CD4-positive, alpha-beta memory T cell (primary cell): ENCODE results near the gene SYTL3. TPM values are rescaled to one million over a fixed set of nuclear protein-coding genes. Genes with fewer than 3 reads are reported as not detected.

ENCODE experiments used
- CTCF ChIA-PET: fragments of 350-600 bp; sonication (Branson Sonifier 250); formaldehyde crosslinking; loops from one replicate; lab custom pipeline; 2021; ENCODE audit warnings: inconsistent platforms; ENCODE audit not compliant: partially characterized antibody; lab: Charles Lee
- POLR2A ChIA-PET: fragments of 350-600 bp; sonication (Branson Sonifier 250); formaldehyde crosslinking; loops from one replicate; lab custom pipeline; 2021; ENCODE audit not compliant: partially characterized antibody; lab: Charles Lee
- DNase-seq, 5 donors: peaks; one replicate each; pipeline versions ENCODE4 v3.0.0 to v3.0.0-alpha.2; 2020 to 2022; ENCODE audit warnings: mixed read lengths in 1 of 5
- H3K27ac ChIP-seq: one replicate; pipeline ENCODE4 v1.7.0; 2013; ENCODE audit warnings: low read depth, low read length
- H3K27me3 ChIP-seq: 2 replicates; pipeline ENCODE4 v1.7.0; 2013; ENCODE audit warnings: mild to moderate bottlenecking, low read length, moderate library complexity; ENCODE audit not compliant: insufficient read depth
- H3K36me3 ChIP-seq: 2 replicates; pipeline ENCODE4 v1.7.0; 2013; ENCODE audit warnings: mild to moderate bottlenecking, low read length, moderate library complexity; ENCODE audit not compliant: insufficient read depth
- H3K4me1 ChIP-seq: 2 replicates; pipeline ENCODE4 v1.7.0; 2013; ENCODE audit warnings: mild to moderate bottlenecking, low read length, moderate library complexity; ENCODE audit not compliant: insufficient read depth
- H3K4me3 ChIP-seq, 2 donors: one replicate each; pipeline ENCODE4 v1.7.0; 2013; ENCODE audit warnings: low read length in 2 of 2, mild to moderate bottlenecking in 1 of 2
- H3K9me3 ChIP-seq, 2 donors: one replicate each; pipeline ENCODE4 v1.7.0; 2013; ENCODE audit warnings: low read length in 2 of 2, control low read depth in 1 of 2; ENCODE audit not compliant: control insufficient read depth in 1 of 2
- H3K27ac Mint-ChIP-seq, 7 donors: one replicate each; pipeline ENCODE4 v1.8.0; 2020 to 2021; ENCODE audit warnings: mixed read lengths in 7 of 7, mild to moderate bottlenecking in 6 of 7, inconsistent platforms in 3 of 7, moderate library complexity in 3 of 7
- H3K27me3 Mint-ChIP-seq, 2 donors: one replicate each; pipeline ENCODE4 v1.8.0; 2020 to 2021; ENCODE audit warnings: mixed read lengths in 2 of 2
- H3K36me3 Mint-ChIP-seq, 2 donors: one replicate each; pipeline ENCODE4 v1.8.0; 2020 to 2021; ENCODE audit warnings: mixed read lengths in 2 of 2, inconsistent platforms in 1 of 2, mild to moderate bottlenecking in 1 of 2
- H3K4me1 Mint-ChIP-seq, 4 donors: one replicate each; pipeline ENCODE4 v1.8.0; 2020 to 2021; ENCODE audit warnings: mixed read lengths in 4 of 4, mild to moderate bottlenecking in 1 of 4
- H3K4me3 Mint-ChIP-seq, 8 donors: one replicate each; pipeline ENCODE4 v1.8.0; 2020 to 2021; ENCODE audit warnings: mixed read lengths in 8 of 8, mild to moderate bottlenecking in 7 of 8, moderate library complexity in 6 of 8, inconsistent platforms in 3 of 8
- H3K9me3 Mint-ChIP-seq, 8 donors: one replicate each; pipeline ENCODE4 v1.8.0; 2020 to 2021; ENCODE audit warnings: mixed read lengths in 8 of 8, mild to moderate bottlenecking in 5 of 8, inconsistent platforms in 3 of 8, moderate library complexity in 1 of 8
- intact Hi-C: fragments of 100-400 bp; cut with micrococcal nuclease; formaldehyde crosslinking; loops from one replicate; pipeline ENCODE4 v1.15.1; 2023
- polyA plus RNA-seq, 2 donors: library from polyadenylated mRNA; unstranded; fragments of 300-500 nt; fragmentation: Illumina TruSeq; gene quantifications; one replicate each; pipeline ENCODE4 v1.2.3, GENCODE V29; 2021
- total RNA-seq, 2 experiments: library from RNA; stranded (reverse); gene quantifications; one replicate each; pipeline ENCODE4 v1.2.3, GENCODE V29; 2021

Gene SYTL3
- total and polyA plus RNA-seq, 4 experiments from 2014 or later, result 11.9 to 24.3 (median 17.8) TPM

GRCh38 chr6:158774717-158775449 is 125.0 kb downstream of the SYTL3 start:
- peaks cover 85% of the 10 kb centered on the region for H3K36me3 ChIP-seq
- no peaks in the 10 kb centered on the region for H3K27me3 ChIP-seq
- H3K27ac Mint-ChIP-seq, result peak overlapping the region in 6 of 7 donors; percentile 24 to 90 (median 68)
- ChIA-PET POLR2A (interaction anchor here (1.1 to 1.6 kb wide), 2 partner anchors 13 to 224 kb away, joined by 3 read pairs; no protein-coding TSS in a partner anchor), CTCF (interaction anchor here (0.6 to 2.2 kb wide), 2 partner anchors 17 to 32 kb away, joined by 3 to 5 read pairs; no protein-coding TSS in a partner anchor)
- peaks cover 0 to 5% (median 0%) of the 10 kb centered on the region in 8 donors for H3K9me3 Mint-ChIP-seq
- no peak overlapping the region for H3K4me3 ChIP-seq
- H3K9me3 ChIP-seq, result no peaks in the 10 kb centered on the region
- H3K27me3 Mint-ChIP-seq, result no peaks in the 10 kb centered on the region
- peaks cover 42% of the 10 kb centered on the region for H3K4me1 ChIP-seq
- intact Hi-C loops, result no loop called here
- no peak overlapping the region for H3K27ac ChIP-seq
- peak overlapping the region in 3 of 8 donors; percentile 4 to 36 (median 27) for H3K4me3 Mint-ChIP-seq
- no peak for DNase-seq
- peaks cover 50 to 86% (median 61%) of the 10 kb centered on the region in 4 donors for H3K4me1 Mint-ChIP-seq
- H3K36me3 Mint-ChIP-seq, result peaks cover 75 to 95% of the 10 kb centered on the region in 2 donors

- Mint-ChIP-seq H3K27me3 (no peaks in the 10 kb centered on the region), H3K27ac (peak overlapping the region in 5 of 7 donors; percentile 24 to 90 (median 57)), H3K9me3 (peaks cover 0 to 3% (median 0%) of the 10 kb centered on the region in 8 donors), H3K4me3 (peak overlapping the region in 1 of 8 donors; percentile 20), H3K4me1 (peaks cover 45 to 85% (median 57%) of the 10 kb centered on the region in 4 donors), H3K36me3 (peaks cover 71 to 94% of the 10 kb centered on the region in 2 donors)
- Histone ChIP-seq H3K4me3 (no peak overlapping the region), H3K27me3 (no peaks in the 10 kb centered on the region), H3K4me1 (peaks cover 40% of the 10 kb centered on the region), H3K9me3 (no peaks in the 10 kb centered on the region), H3K27ac (no peak overlapping the region), H3K36me3 (peaks cover 85% of the 10 kb centered on the region)
- POLR2A ChIA-PET, result interaction anchor here (1.3 to 1.6 kb wide), 2 partner anchors 36 to 44 kb away, joined by 3 to 5 read pairs; partner anchors contain the start of gene EZR
- intact Hi-C loops, result no loop called here
- CTCF ChIA-PET, result interaction anchor here (2.2 kb wide), 1 partner anchor 16 kb away, joined by 5 read pairs; no protein-coding TSS in a partner anchor
- DNase-seq, result no peak
These were observed 126.0 kb downstream of the SYTL3 start for GRCh38 chr6:158775832-158776231.

- DNase-seq, result no peak
- Histone ChIP-seq H3K36me3 (peaks cover 85% of the 10 kb centered on the region), H3K4me1 (peaks cover 36% of the 10 kb centered on the region), H3K27me3 (no peaks in the 10 kb centered on the region), H3K4me3 (no peak overlapping the region), H3K9me3 (no peaks in the 10 kb centered on the region), H3K27ac (no peak overlapping the region)
- Mint-ChIP-seq H3K27ac (peak overlapping the region; percentile 14 to 90 (median 87)), H3K9me3 (no peaks in the 10 kb centered on the region), H3K27me3 (no peaks in the 10 kb centered on the region), H3K4me3 (no peak overlapping the region), H3K4me1 (peaks cover 41 to 81% (median 52%) of the 10 kb centered on the region in 4 donors), H3K36me3 (peaks cover 71 to 94% of the 10 kb centered on the region in 2 donors)
- intact Hi-C loops, result no loop called here
- ChIA-PET CTCF (no interaction called here), POLR2A (interaction anchor here (0.8 to 1.6 kb wide), 4 partner anchors 8 to 43 kb away, joined by 3 to 5 read pairs (median 3); partner anchors contain the start of gene EZR)
These were observed 126.9 kb downstream of the SYTL3 start for GRCh38 chr6:158776737-158777136.

- ChIA-PET CTCF (no interaction called here), POLR2A (interaction anchor here (1.0 to 1.6 kb wide), 2 partner anchors 9 to 42 kb away, joined by 3 read pairs; partner anchors contain the start of gene EZR)
These were observed 127.7 kb downstream of the SYTL3 start for GRCh38 chr6:158777510-158777909.

GRCh38 chr6:158778005-158778527 is 128.2 kb downstream of the SYTL3 start:
- Histone ChIP-seq H3K4me3 (no peak overlapping the region), H3K36me3 (peaks cover 85% of the 10 kb centered on the region), H3K27ac (no peak overlapping the region), H3K27me3 (no peaks in the 10 kb centered on the region), H3K9me3 (no peaks in the 10 kb centered on the region), H3K4me1 (peaks cover 23% of the 10 kb centered on the region)
- DNase-seq, result no peak
- no peak overlapping the region for H3K4me3 Mint-ChIP-seq
- ChIA-PET CTCF (no interaction called here), POLR2A (interaction anchor here (0.9 kb wide), 1 partner anchor 41 kb away, joined by 3 read pairs; the partner anchor contains the start of gene EZR)
- H3K4me1 Mint-ChIP-seq, result peaks cover 30 to 68% (median 41%) of the 10 kb centered on the region in 4 donors
- H3K9me3 Mint-ChIP-seq, result no peaks in the 10 kb centered on the region
- peak overlapping the region in 6 of 7 donors; percentile 5 to 90 (median 76) for H3K27ac Mint-ChIP-seq
- H3K27me3 Mint-ChIP-seq, result no peaks in the 10 kb centered on the region
- H3K36me3 Mint-ChIP-seq, result peaks cover 74 to 94% of the 10 kb centered on the region in 2 donors
- intact Hi-C loops, result no loop called here

More at GRCh38 chr6:158777510-158777909, 127.7 kb downstream of the SYTL3 start:
- intact Hi-C loops, result no loop called here
- no peaks in the 10 kb centered on the region for H3K9me3 ChIP-seq
- no peak for DNase-seq
- H3K36me3 Mint-ChIP-seq, result peaks cover 72 to 94% of the 10 kb centered on the region in 2 donors
- peaks cover 85% of the 10 kb centered on the region for H3K36me3 ChIP-seq
- no peak overlapping the region for H3K4me3 Mint-ChIP-seq
- H3K4me3 ChIP-seq, result no peak overlapping the region
- H3K27me3 ChIP-seq, result no peaks in the 10 kb centered on the region
- H3K4me1 Mint-ChIP-seq, result peaks cover 35 to 73% (median 47%) of the 10 kb centered on the region in 4 donors
- no peak overlapping the region for H3K27ac ChIP-seq
- no peaks in the 10 kb centered on the region for H3K27me3 Mint-ChIP-seq
- peak overlapping the region; percentile 44 to 90 (median 80) for H3K27ac Mint-ChIP-seq
- H3K9me3 Mint-ChIP-seq, result no peaks in the 10 kb centered on the region
- H3K4me1 ChIP-seq, result peaks cover 28% of the 10 kb centered on the region

GRCh38 chr6:158780246-158780884 is 130.5 kb downstream of the SYTL3 start:
- Histone ChIP-seq H3K27me3 (no peaks in the 10 kb centered on the region), H3K27ac (no peak overlapping the region), H3K9me3 (no peaks in the 10 kb centered on the region), H3K4me1 (peaks cover 18% of the 10 kb centered on the region), H3K36me3 (peaks cover 87% of the 10 kb centered on the region), H3K4me3 (no peak overlapping the region)
- Mint-ChIP-seq H3K4me1 (peaks cover 19 to 65% (median 34%) of the 10 kb centered on the region in 4 donors), H3K9me3 (no peaks in the 10 kb centered on the region), H3K36me3 (peaks cover 82 to 94% of the 10 kb centered on the region in 2 donors), H3K4me3 (no peak overlapping the region), H3K27ac (peak overlapping the region; percentile 13 to 88 (median 81)), H3K27me3 (no peaks in the 10 kb centered on the region)
- DNase-seq, result no peak
- intact Hi-C loops, result no loop called here
- ChIA-PET CTCF (interaction anchor here (1.0 to 1.7 kb wide), 4 partner anchors 9 to 566 kb away, joined by 3 to 5 read pairs (median 3); no protein-coding TSS in a partner anchor), POLR2A (interaction anchor here (0.9 to 2.7 kb wide), 4 partner anchors 9 to 34 kb away, joined by 3 to 10 read pairs (median 6); no protein-coding TSS in a partner anchor)
